AG09309 (cell line): ENCODE data around the gene DCAF15.

ENCODE experiments used
- DNase-seq: peaks from one replicate; pipeline ENCODE4 v3.0.0-alpha.2; 2010; ENCODE audit warnings: low read depth
- H3K4me3 ChIP-seq: 2 replicates; pipeline ENCODE4 v1.5.1; 2011; ENCODE audit warnings: mild to moderate bottlenecking, low read depth, low read length, moderate library complexity; ENCODE audit not compliant: control insufficient read depth
- TF ChIP-seq, protein P1 (sequence below): IDR thresholded peaks from 2 replicates; pipeline ENCODE4 v1.5.1; 2011; ENCODE audit warnings: mild to moderate bottlenecking, low read depth, low read length, inconsistent platforms; ENCODE audit not compliant: insufficient read depth, control insufficient read depth; ENCODE audit errors: missing control alignments

The DCAF15 gene

DNA sequence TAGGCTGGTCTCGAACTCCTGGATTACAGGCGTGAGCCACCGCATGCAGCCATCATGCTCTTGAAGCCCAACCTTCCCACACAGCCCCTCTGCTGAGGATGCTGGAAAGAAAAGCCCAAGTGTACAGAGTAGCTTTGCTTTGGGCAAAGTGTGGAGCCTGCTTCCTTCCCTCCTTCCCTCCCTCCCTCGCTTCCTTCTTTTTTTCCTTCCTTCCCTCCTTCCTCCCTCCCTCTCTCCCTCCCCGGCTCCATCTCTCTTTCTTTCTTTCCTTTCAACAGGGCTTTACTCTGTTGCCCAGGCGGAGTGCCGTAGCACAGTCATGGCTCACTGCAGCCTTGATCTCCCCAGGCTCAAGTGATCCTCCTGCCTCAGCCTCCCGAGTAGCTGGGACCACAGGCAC, 43.6 kb upstream of the DCAF15 start:
- H3K4me3 ChIP-seq: no peak overlapping the region
- DNase-seq: no peak
- TF ChIP-seq, protein P1, sequence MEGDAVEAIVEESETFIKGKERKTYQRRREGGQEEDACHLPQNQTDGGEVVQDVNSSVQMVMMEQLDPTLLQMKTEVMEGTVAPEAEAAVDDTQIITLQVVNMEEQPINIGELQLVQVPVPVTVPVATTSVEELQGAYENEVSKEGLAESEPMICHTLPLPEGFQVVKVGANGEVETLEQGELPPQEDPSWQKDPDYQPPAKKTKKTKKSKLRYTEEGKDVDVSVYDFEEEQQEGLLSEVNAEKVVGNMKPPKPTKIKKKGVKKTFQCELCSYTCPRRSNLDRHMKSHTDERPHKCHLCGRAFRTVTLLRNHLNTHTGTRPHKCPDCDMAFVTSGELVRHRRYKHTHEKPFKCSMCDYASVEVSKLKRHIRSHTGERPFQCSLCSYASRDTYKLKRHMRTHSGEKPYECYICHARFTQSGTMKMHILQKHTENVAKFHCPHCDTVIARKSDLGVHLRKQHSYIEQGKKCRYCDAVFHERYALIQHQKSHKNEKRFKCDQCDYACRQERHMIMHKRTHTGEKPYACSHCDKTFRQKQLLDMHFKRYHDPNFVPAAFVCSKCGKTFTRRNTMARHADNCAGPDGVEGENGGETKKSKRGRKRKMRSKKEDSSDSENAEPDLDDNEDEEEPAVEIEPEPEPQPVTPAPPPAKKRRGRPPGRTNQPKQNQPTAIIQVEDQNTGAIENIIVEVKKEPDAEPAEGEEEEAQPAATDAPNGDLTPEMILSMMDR: no peak

DNA sequence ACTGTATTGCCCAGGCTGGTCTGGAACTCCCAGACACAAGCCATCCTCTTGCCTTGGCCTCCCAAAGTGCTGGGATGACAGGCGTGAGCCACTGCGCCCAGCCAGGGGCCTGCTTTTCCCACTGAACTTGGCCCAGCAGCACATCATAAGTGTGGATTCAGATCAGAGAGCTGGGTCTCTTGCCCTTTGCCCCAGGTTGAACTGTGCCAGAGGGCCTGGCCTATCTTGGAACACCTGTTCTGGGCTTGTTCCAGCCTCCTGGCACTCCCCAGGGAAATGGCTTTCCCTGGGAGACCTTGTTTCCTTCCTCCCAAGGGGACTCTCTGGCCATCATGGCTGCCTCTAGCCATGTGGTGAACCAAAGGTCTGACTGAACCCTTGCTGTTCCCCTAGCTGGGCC, 42.9 kb upstream of the DCAF15 start:
- TF ChIP-seq, protein P1: no peak
- H3K4me3 ChIP-seq: no peak overlapping the region
- no peak for DNase-seq

DNA sequence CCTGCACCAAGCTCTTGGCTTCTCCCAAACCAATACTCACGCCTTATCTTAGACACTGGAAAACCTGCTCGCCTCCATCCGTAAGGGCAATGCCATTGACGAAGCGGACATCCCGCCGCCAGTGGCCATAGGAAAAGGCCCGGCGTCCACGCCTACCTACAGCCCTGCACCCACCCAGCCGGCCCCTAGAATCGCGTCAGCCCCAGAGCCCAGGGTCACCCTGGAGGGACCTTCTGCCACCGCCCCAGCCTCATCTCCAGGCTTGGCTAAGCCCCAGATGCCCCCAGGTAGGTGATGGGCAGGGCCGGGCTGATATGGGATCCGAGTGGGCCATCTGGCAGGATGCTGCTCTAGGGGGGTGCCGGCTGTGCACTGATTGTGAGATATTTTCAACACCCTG, 39.0 kb upstream of the DCAF15 start:
- DNase-seq: no peak
- H3K4me3 ChIP-seq: no peak overlapping the region
- TF ChIP-seq, protein P1: no peak

DNA sequence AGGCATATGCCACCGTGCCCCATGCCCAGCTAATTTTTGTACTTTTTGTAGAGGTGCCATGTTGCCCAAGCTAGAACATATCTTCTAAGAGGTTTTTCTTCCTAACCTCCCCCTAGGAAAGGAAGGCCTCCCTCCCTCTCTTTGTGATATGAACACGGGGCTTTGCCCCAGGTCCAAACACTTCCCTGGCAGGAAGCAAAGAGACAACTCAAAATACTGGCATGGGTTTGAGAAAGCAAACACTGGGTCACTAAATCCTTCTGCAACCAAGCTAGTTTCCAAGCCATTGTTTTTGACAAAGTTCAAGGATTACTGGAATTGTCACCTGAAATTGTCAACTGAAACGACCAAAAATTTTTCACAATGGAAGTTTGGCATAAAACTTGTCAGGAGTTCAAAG, 37.5 kb upstream of the DCAF15 start:
- TF ChIP-seq, protein P1: no peak
- no peak overlapping the region for H3K4me3 ChIP-seq
- no peak for DNase-seq

DNA sequence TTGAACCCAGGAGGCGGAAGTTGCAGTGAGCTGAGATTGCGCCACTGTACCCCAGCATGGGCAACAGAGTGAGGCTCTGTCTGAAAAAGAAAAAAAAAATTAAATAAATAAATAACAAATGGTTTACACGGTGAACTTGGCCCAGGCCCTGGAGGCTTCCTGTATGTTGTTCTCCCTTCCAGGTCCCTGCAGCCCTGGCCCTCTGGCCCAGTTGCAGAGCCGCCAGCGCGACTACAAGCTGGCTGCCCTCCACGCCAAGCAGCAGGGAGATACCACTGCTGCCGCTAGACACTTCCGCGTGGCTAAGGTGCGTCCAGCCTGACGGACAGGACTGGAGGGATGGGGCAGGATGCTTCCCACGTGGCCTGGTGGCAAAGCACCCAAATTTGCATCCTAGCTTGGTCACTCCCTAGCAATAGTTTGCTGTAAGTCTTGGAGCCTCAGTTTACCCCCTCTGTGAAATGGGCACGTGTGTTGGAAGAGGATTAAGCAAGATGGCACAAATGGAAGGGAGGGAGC, 34.4 kb upstream of the DCAF15 start:
- TF ChIP-seq, protein P1: no peak
- no peak for DNase-seq
- H3K4me3 ChIP-seq: no peak overlapping the region

DNA sequence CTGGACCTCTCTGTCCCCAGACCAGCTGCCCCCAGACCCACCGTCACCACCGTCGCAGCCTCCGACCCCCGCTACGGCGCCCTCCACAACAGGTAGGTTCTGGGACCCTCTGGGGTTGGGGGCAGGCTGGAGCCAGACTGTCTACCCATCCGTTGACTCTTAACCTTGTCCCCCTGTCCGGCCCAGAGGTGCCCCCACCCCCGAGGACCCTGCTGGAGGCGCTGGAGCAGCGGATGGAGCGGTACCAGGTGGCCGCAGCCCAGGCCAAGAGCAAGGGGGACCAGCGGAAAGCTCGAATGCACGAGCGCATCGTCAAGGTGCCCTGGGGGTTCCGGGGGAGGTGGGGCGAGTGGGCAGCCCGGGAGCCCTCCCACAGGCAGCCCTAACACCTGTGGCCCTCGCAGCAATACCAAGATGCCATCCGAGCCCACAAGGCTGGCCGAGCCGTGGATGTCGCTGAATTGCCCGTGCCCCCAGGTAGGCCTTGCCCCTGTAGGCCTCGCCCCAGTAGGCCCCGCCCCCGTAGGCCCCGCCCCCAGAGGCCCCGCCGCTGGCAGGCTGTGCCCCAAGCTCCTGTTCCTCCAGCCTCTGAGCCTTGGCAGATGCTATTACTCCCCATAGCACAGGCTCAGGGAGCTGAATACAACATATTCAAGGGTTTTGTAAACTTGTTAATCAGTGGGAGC, 33.4 kb upstream of the DCAF15 start:
- TF ChIP-seq, protein P1: no peak
- no peak for DNase-seq
- no peak overlapping the region for H3K4me3 ChIP-seq
